AG10803 (cell line): ENCODE measurements around the gene NUDT22.

Experiments
- DNase-seq: peaks from one replicate; pipeline ENCODE4 v3.0.0; 2010; ENCODE audit warnings: low read depth
- H3K4me3 ChIP-seq: 2 replicates; pipeline ENCODE4 v1.5.1; 2011; ENCODE audit warnings: mild to moderate bottlenecking, low read length, control low read depth
- CTCF ChIP-seq: conservative IDR thresholded peaks from 2 replicates; pipeline ENCODE4 v1.5.1; 2011; ENCODE audit warnings: mild to moderate bottlenecking, low read length, control low read depth, inconsistent platforms

NUDT22 gene

GRCh38 chr11:64207256-64208085 is 18.6 kb upstream of the NUDT22 start:
- H3K4me3 ChIP-seq, result no peak overlapping the region
- no peak; the same call in 1 of the 2 replicates for TF ChIP-seq CTCF
- DNase-seq, result peak; percentile 77

GRCh38 chr11:64208086-64208795 is 17.8 kb upstream of the NUDT22 start:
- TF ChIP-seq CTCF, result no peak
- no peak for DNase-seq
- H3K4me3 ChIP-seq, result no peak overlapping the region

GRCh38 chr11:64208796-64209562 is 17.1 kb upstream of the NUDT22 start:
- TF ChIP-seq CTCF, result no peak
- no peak overlapping the region for H3K4me3 ChIP-seq
- DNase-seq, result no peak

GRCh38 chr11:64209563-64209843 is 16.6 kb upstream of the NUDT22 start:
- TF ChIP-seq CTCF, result no peak
- DNase-seq, result no peak
- H3K4me3 ChIP-seq, result no peak overlapping the region

GRCh38 chr11:64210301-64211020 is 15.6 kb upstream of the NUDT22 start:
- TF ChIP-seq CTCF, result no peak
- no peak overlapping the region for H3K4me3 ChIP-seq
- no peak for DNase-seq

- TF ChIP-seq CTCF, result no peak
- no peak overlapping the region for H3K4me3 ChIP-seq
- no peak for DNase-seq
Measured at GRCh38 chr11:64211181-64211872, 14.7 kb upstream of the NUDT22 start.
